SKM-1 (cell line): Measurements from ENCODE around the gene PTPN23.

Source experiments
- DNase-seq: peaks from one replicate; lab custom pipeline; 2025; ENCODE audit not compliant: unreplicated experiment; lab: John Stamatoyannopoulos, UW

Gene PTPN23

DNA sequence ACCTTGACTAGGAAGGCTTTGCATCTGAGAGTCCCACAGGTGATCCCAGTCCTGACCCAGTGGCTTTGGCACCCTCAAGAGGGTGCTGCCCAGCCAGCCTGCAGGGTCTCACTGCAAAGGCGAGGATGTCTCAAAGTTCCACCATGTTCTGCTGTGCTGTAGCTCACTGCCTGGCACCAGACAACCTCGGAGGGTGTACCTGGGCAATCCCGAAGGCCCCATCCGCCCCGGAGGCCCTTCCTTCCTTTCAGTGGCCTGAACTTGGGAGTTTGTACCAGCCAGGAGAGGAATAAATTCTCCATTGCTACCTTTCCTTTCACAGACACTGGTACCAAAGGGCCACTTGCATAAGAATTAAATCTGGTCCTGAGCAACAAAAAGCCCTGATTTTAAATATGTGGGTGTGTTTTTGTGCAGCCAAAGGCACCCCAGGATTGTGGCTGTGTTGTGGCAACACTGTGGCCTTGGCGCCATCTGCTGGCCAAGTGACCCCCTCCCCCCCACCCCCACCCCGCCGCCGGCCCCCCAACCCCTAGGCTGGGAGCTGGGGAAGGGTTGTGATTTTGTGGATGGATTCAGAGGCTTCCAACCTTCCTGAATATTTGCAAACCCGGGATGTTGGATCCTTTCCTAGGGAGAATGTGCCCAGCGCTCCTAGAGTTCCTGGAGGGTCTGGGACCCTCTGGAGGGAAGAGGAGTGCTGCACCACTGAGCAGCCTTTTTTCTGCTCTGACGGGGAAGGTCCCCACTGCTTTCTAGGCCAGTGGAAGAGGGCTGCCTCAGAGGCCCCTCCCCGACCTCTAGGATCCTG lies 9.7 kb upstream of the PTPN23 start:
- DNase-seq: no peak

DNA sequence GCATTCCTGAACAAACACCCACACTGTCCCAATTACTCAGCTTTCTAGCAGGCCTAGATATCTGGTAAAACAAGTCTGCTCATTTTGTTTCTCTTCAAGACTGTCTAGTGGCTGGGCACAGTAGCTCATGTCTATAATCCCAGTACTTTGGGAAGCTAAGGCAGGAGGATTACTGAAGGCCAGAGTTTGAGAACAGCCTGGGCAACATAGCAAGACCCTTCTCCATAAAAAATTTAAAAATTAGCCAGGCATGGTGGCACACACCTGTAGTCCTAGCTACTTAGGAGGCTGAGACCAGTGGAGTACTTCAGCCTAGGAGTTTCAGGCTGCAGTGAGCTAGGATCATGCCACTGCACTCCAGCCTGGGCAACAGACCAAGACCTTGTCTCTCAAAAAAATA lies 6.2 kb upstream of the PTPN23 start:
- DNase-seq: no peak

DNA sequence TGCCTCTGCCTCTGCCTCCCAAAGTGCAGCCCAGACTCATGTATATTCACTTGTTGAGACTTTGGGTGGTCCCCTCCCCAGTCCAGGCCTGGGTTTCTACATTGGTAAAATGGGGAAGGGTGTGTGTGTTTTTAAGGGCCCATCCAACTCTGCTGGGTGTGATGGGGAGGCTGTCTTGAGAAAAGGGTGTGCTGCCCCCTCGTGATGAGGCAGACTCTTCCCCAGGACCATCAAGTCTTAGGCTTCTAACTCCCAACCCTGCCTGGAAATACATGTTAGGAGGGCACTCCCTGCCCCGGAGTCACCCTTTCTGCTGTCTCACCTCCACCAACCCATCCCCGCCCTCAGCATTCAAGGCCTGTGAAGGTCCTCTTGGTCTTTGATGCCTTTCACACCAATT lies 4.4 kb upstream of the PTPN23 start:
- DNase-seq: no peak

DNA sequence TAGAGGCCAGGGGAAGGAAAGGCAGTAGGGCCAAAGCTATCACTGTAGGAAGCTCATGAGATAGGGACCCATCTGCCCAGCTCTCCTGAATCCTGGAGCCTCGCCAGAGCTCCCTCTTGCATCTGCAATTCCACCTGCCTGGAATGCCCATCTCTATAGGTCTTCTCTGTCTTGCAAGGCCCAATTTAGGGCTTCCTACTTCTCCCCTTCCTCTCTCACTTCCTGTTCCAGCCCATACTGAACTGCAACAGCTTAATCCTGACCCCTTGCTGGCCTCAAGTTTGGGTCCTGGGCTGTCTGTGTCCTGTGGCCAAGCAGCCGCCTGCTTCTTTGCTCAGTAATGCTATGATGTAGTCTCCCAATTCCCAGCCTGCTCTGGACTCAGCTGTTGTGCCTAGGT lies 3.6 kb upstream of the PTPN23 start:
- peak; percentile 62 for DNase-seq

DNA sequence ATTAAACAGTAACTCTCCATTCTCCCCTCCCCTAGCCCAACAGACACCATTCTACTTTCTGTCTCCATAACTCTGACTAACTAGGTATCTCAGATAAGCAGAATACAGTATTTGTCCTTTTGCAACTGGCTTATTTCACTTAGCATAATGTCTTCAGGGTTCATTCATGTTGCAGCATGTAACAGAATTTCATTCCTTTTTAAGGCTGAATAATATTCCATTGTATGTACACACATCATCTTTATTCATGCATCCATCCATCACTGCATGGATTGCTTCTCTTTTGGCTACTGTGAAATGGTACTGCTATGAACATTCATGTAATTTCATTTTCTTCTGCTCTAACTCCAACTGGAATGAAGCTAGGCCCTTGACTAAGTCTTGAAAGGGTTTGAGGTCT lies 2.0 kb upstream of the PTPN23 start:
- no peak for DNase-seq

DNA sequence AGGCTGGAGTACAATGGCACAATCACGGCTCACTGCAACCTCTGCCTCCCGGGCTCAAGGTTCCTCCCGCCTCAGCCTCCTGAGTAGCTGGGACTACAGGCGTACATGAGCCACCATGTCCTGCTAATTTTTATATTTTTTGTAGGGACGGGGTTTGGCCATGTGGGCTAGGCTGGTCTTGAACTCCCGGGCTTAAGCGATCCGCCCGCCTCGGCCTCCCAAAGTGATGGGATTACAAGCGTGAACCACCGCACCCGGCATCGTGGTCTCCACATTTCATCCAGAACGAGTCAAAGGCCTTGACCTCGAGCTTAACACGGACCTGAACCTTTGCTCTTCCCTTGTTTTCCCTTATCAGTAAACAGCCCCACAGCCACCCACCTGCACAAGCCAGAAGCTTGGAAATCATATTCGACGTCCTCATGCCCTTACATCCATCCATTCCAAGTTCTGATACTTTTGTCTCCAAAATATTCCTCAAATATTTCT lies 1.4 kb upstream of the PTPN23 start:
- no peak for DNase-seq

DNA sequence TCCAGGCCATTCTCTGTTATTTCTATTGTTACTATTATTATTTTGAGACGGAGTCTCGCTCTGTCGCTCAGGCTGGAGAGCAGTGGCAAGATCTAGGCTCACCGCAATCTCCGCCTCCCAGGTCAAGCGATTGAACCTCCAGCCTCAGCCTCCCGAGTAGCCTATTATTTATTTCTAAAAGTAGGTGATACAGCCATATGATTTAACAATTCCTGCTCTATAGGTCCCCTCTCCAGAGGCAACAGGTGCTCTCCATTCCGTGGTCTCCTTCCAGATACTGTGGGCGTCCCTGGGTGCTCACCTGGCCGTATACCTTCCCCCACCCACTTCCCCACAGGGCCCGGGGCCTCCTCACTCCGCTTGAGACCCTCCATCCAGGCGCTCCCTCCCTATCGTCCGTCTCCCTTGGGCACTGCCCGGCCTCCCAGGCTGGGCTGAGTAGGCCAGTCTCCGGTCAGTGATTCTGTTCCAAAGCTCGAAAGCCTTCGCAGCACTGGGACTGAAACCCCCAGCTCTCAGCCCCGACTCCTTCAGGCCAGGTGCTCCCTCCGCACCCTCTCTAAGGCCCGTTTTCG lies 708 bp upstream of the PTPN23 start:
- no peak for DNase-seq

DNA sequence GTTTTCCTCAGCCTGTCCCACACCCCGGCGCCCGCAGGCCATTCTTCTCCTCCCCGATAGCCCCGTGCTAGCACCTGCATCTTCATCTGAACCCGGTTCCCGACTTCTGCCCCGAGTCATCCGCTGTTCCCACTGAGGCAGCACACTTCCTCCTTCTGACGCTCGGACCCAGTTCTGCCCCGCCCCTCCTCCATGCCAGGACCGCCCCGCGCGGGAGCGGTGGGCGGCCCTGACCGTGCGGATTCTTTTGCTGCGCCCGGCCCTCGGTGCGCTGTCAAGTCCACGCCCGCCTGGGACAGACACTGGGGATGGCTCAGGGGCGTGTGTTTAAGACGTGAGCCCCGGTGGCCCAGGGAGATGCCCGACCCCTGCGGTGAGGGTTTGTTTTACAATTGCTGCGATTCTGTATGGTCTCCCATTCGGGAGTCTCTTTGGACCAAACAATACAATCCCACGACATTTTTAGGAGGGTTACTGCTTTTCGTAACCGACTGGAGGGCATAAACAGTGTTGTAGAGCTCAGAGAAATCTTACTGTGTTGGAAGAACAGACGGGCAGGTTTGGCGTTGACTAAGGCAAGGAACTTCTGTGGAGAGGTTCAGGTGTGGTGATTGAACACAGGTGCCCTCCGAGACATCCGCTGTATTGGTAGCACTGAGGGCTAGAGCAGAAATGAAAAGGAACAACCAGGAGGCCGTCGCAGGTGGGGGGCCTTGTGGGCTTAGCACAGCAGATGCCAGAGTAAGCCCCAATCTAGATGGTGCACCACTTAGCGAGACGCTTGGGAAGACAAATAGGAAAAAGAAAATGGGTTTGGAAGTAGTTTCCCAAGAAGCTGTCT lies 716 bp downstream of the PTPN23 start:
- peak; percentile 72 for DNase-seq

DNA sequence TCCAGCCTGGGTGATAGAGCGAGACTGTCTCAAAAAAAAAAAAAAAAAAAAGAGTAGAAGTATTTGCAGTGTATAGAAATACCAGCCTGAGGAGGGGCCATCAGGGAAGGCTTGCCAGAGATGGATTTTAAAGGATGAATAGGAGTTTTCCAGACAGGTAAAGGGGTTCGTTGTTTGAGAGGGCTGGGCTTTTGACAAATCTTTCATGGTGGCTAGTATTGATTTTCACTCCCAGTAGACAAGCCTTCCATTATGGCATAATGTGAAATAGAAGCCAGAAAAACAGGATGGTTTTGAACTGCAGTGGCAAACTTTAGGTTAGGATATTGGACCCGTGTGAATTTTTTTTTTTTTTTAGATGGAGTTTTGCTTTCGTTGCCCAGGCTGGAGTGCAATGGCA lies 3.6 kb downstream of the PTPN23 start:
- no peak for DNase-seq

DNA sequence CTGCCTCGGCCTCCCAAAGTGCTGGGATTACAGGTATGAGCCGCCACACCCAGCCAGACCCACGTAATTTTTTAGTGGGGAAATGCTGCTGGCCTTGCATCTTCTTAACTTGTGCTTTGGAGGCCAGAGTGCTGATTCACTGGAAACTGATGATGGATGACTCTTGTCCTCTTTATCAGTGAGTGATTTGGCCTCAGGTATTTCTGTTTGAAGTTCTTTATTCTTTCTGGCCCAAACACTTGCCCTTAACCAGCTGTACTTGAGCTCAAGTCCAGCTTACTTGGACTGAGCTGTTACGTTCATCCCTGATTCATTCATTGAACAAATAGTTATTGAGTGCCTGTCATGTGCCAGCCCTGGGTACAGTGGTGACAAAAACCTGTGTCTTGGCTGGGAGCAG lies 4.2 kb downstream of the PTPN23 start:
- DNase-seq: no peak

DNA sequence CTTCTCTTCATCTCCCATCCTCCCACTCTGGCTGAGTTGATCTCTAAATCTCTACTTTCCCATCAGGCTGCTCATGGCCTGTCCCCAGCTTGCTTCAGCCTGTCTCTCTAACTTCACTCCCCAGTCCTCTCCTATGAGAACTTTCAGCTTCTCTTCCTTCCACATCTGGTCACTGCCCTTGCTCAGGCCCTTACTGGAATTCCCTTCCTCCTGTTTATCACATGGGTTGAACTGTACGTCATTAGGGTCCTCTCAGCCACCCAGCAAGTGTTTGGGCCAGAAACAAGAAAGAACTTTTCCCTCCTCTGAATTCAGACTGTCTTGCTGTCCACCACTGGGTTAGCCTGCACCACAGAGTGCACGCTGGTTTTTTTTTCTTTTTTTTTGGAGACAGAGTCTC lies 5.0 kb downstream of the PTPN23 start:
- DNase-seq: no peak

DNA sequence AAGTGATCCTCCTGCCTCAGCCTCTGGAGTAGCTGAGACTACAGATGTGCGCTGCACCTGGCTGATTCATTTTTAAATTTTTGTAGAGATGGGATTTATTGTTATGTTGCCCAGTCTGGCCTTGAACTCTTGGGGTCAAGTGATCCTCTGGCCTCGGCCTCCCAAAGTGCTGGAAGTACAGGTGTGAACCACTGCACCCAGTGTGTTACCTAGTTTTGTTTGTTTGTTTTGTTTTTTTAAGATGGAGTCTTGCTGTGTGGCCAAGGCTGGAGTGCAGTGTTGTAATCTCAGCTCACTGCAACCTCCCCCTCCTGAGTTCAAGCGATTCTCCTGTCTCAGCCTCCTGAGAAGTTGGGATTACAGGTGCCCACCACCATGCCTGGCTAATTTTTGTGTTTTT lies 12.1 kb downstream of the PTPN23 start:
- no peak for DNase-seq

DNA sequence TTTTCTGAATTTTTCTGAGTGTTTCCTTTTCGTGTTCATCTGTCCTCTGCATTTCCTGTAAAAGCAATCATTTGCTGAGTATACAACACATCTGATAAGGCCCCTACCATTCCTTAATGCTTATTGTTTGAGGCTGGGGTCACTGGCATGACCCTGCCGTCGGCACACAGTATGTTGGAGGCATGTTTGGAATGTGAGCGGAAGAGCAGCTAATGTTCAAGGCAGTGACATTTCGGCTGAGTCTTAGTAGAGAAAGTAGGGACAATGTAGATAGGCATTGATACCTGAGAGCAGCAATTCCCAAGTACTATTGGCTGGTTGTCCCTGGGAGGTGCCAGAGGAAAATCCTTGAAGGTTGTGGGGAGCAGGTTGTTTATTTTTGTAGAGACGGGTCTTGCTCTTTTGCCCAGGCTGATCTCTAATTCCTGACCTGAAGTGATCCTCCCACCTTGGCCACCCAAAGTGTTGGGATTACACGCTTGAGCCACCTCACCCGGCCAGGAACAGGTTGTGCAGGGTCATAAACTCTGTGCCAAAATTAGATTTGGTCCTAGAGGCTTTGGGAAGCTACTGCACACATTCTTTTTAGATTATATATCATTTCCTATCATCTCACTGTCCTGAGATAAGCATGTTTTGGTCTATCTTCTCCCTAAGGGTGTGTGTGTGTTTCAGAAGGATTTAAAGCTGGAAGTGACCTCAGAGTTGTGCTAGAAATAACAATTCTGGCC lies 13.5 kb downstream of the PTPN23 start:
- DNase-seq: no peak

DNA sequence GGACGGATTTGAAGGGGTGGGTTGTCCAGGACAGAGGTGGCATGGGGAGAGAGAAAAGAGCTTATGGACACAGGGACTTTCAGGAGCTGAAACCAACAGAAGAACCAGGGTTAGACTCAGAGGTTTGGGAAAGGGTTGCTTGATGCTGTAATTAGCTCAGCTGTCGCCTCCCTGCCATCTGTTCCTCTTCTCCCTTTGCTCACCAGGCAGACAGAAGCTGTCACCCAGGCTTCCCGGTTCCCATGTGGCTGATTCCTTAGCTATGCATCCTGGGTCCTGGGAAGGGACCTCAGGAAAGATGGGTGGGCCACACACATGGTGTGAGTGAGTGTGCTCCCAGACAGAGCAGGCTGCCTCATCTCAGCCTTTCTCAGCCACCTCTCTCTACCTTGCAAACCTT lies 14.1 kb downstream of the PTPN23 start:
- DNase-seq: no peak

DNA sequence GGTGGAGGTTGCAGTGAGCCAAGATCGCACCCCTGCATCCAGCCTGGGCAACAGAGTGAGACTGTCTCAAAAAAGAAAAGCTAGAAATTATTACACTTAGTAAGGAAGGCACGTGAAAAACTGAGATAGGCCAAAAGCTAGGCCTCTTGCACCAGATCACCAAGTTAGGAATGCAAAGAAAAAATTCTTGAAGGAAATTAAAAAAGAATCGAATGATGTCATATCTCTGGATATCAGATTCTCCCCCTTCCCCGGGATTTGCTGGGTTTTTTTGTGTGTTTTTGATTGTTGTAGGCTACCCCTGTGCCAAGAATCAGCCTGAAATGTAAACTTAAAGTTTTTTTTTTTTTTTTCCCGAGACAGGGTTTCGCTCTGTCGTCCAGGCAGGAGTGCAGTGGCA lies 17.4 kb downstream of the PTPN23 start:
- no peak for DNase-seq

DNA sequence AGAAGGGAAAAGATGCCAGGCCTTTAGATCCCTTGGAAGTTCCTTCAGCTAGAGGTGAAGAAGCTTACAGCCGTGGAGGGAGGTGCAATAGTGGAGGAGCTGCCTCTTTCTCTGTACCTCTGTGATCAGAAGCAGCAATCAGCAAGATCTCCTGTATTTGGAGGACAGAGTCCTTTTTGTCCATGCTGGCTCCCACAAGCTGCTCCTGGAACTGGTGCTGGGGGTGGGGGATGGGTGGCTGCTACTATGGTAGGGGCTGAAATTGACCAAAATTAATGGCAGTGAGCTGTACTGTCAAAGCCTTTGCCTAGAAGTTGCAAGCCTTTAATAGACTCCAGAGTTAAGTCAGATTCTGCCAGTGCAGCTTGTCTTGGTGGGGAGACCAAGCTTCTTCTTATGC lies 18.2 kb downstream of the PTPN23 start:
- no peak for DNase-seq

DNA sequence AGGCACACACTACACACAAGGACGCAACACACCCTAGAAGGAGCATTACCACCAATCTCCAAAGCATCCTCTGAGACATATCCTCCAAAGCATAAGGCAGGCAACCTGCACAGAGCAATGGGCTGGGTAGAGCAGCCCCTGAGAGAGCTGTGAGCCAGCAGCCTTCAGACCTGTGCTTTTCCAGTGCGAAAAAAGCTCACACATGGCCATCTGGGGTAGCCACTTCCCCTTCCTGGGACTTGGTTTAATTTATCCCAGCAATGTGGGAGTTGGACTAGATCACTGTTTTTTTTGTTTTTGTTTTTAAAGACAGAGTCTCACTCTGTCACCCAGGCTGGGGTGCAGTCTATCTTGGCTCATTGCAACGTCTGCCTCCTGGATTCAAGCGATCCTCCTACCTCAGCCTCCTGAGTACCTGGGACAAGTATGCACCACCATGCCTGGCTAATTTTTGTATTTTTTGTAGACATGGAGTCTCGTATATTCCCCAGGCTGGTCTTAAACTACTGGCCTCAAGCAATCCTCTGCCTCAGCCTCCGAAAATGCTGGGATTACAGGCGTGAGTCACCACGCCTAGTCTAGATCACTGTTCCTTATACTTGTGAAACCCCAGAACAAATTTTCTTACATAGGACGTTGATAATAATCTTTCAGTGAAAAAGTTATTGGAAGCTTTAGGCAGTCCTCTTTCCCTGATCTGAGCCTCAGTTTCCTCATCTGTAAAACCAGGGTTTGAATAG lies 18.9 kb downstream of the PTPN23 start:
- no peak for DNase-seq

DNA sequence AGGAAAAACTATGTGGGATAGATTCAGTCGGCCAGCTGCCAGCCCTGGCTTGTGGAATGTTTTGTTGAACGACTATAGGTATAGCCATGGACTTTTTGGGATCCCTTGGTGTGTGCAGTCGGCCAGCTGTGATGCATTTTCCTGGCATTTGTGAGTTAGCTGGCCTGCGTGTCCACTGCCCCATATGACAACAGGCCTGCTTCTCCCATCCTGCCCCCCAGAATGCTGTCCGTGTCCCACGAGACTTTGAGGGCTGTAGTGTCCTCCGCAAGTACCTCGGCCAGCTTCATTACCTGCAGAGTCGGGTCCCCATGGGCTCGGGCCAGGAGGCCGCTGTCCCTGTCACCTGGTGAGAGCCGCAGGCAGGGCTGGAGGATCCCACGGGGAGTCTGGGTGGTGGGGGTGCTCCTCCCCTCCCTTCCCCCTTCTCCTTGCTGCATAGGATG lies 23.6 kb downstream of the PTPN23 start:
- DNase-seq: no peak

DNA sequence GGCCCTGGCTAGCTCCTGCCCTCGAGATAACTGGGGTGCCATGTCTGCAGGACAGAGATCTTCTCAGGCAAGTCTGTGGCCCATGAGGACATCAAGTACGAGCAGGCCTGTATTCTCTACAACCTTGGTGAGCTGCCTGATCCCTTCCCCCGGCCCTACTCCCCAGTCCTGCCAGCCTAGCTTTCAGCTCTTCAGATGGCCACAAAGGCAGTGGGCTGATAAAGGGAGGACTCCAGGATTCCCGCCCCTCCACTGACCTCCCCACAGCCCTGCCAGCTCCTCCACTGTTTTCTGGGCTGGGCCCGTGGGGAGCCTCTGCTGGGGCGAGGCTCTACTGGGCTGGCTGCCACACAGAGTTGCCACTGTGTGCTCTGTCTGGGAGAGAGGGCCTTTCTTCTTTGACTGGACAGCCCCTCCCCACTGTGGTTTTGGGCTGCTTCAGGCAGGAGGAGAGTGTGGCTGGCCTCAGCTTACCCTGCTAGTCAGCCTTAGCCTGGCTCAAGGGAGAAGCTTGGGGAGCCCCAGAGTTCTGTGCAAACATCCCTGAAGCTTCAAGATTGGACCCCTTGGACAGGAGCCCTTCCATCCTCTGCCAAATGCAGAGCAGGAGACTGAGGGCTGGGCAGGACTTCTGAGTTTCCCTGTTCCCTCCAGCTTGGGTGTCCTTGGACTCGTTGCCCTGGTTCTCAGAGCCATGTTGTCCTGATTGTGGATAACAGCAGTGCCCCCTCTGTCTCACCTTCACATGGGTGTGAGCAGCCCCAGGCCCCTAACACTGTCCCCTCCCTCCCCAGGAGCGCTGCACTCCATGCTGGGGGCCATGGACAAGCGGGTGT lies 24.4 kb downstream of the PTPN23 start:
- no peak for DNase-seq
